Body of pancreas (tissue), 4 donors: ENCODE results near the gene CYP27A1. TPM values are rescaled to one million over a fixed set of nuclear protein-coding genes. Genes with fewer than 3 reads are reported as not detected.
"Not testable (repeated sequence)": the region's sequence is repeated elsewhere in the genome, so short reads cannot be mapped to it uniquely, and the experiment has no call there.

Experiments
- ATAC-seq: fragments of 150-250 bp; one replicate; pipeline ENCODE4 v1.9.1; 2016
- DNase-seq, 4 donors: peaks; one replicate each; pipeline ENCODE4 v3.0.0-alpha.2; 2019
- H3K27ac ChIP-seq, 4 donors: fragments of 200-600 bp; sonication (generic); 1 replicate in 3 of 4; 2 replicates in 1 of 4; pipeline versions ENCODE4 v1.5.1 to v1.6.1; 2016 to 2019; ENCODE audit warnings: mild to moderate bottlenecking in 1 of 4, mixed read lengths in 1 of 4, moderate library complexity in 1 of 4
- H3K27me3 ChIP-seq, 2 donors: fragments of 200-600 bp; sonication (generic); one replicate each; pipeline ENCODE4 v1.6.0; 2016; ENCODE audit warnings: mild to moderate bottlenecking in 1 of 2
- H3K36me3 ChIP-seq, 2 donors: fragments of 200-600 bp; sonication (generic); replicated peaks in 1 of 2; 2 replicates each; pipeline ENCODE4 v1.5.1; 2016; ENCODE audit warnings: low read depth in 2 of 2; ENCODE audit not compliant: insufficient read depth in 1 of 2
- H3K4me1 ChIP-seq: fragments of 200-600 bp; sonication (generic); one replicate; pipeline ENCODE4 v1.6.0; 2016
- H3K4me3 ChIP-seq, 2 donors: fragments of 200-600 bp; sonication (generic); 1 replicate in 1 of 2; 2 replicates in 1 of 2; pipeline ENCODE4 v1.5.1; 2016 to 2019
- H3K9me3 ChIP-seq, 3 donors: fragments of 200-600 bp; sonication (generic); 1 replicate in 2 of 3; 2 replicates in 1 of 3; pipeline ENCODE4 v1.5.1; 2016
- POLR2A ChIP-seq, 3 donors: fragments of 450-650 bp; IDR thresholded peaks; one replicate each; pipeline ENCODE4 v1.6.1; 2016; ENCODE audit warnings: antibody characterized with exemption in 3 of 3, mild to moderate bottlenecking in 2 of 3
- WGBS, 2 donors: methylation state at CpG; one replicate each; pipeline ENCODE4 v1.1.5; 2017; 5-methylcytosine and 5-hydroxymethylcytosine counted together
- intact Hi-C: fragments of 100-400 bp; cut with DNase I; formaldehyde crosslinking; loops from one replicate; pipeline ENCODE4 v1.15.1; 2023
- total RNA-seq, 2 donors: library from RNA; depleted of rRNA; stranded (reverse); fragments of >200 nt; gene quantifications; one replicate each; pipeline ENCODE4 v1.1.0, GENCODE V29; 2016
- TF ChIP-seq, protein P1 (sequence below), 7 experiments: fragments of 450-650 bp in 4 of 7; fragments of 200-600 bp in 3 of 7; sonication (generic) in 3 of 7; IDR thresholded peaks; one replicate each; pipeline ENCODE4 v1.5.1; 2016 to 2019; ENCODE audit warnings: antibody characterized with exemption in 7 of 7

Gene CYP27A1
- total RNA-seq, 2 donors from 2014 or later: 9.3 to 9.9 TPM

DNA sequence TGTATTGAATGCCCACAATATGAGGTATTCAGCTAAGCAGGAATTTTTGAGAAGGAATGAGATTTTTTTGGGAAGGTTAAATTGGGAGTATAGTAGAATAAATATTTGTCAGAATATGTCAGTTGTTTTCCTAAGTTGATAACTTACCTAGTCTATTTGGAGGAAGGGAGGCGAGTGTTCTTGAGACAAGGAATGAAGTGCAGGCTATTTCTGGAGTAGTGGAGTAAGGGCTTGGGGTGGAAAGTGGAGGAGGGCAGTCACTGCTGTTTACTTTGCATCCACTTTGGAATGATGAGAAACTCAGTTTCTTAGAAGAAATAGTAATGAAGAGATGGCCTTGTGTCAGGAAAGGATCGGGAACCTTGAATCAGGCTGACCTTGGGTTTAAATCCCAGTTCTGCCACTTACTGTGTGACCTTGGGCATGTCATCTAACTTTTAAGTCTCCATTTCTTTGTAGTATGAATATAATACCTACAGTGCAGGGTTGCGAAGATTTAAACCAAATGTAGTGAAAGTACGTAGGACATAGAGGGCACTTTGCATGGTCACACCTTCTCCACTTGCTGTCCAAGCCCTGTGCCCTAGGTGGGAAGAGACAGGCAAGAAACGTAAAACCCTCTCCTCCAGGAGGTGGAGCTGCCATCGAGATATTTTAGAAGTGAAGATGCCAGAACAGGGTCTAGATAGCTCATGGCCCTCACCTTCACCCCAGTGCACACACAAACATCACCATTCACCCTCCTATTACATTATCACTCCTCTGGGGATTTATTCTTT, 25.2 kb upstream of the CYP27A1 start:
- Histone ChIP-seq H3K36me3 (peaks cover 0 to 9% of the 10 kb centered on the region in 2 donors), H3K9me3 (no peaks in the 10 kb centered on the region), H3K27ac (no peak overlapping the region), H3K27me3 (no peaks in the 10 kb centered on the region), H3K4me1 (no peaks in the 10 kb centered on the region), H3K4me3 (no peak overlapping the region)
- ATAC-seq (no peak), DNase-seq (no peak)
- 73 to 75% methylated on average over 6 of the region's 6 CpGs for whole genome bisulfite sequencing, 2 donors
- TF ChIP-seq POLR2A (IDR thresholded peaks at IDR 0.05): no peak
- TF ChIP-seq, protein P1, sequence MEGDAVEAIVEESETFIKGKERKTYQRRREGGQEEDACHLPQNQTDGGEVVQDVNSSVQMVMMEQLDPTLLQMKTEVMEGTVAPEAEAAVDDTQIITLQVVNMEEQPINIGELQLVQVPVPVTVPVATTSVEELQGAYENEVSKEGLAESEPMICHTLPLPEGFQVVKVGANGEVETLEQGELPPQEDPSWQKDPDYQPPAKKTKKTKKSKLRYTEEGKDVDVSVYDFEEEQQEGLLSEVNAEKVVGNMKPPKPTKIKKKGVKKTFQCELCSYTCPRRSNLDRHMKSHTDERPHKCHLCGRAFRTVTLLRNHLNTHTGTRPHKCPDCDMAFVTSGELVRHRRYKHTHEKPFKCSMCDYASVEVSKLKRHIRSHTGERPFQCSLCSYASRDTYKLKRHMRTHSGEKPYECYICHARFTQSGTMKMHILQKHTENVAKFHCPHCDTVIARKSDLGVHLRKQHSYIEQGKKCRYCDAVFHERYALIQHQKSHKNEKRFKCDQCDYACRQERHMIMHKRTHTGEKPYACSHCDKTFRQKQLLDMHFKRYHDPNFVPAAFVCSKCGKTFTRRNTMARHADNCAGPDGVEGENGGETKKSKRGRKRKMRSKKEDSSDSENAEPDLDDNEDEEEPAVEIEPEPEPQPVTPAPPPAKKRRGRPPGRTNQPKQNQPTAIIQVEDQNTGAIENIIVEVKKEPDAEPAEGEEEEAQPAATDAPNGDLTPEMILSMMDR (IDR thresholded peaks at IDR 0.05): no peak
- intact Hi-C loops: no loop called here

DNA sequence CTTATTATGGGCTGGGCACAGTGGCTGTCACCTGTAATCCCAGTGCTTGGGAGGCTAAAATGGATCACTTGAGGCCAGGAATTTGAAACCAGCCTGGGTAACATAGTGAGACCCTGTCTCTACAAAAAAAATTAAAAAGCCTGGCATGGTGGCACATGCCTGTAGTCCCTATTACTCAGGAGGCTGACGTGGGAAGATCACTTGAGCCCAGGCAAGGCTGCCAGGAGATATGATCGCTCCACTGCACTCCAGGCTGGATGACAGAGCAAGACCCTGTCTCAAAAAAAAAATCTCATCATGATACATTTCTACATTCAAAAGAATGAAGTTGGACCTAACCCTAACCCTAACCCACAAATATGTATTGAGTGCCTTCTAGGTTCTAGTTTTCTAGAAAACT, 20.2 kb upstream of the CYP27A1 start:
- no peak overlapping the region for H3K27ac ChIP-seq
- no peaks in the 10 kb centered on the region for H3K4me1 ChIP-seq
- intact Hi-C loops: no loop called here
- H3K4me3 ChIP-seq: no peak overlapping the region
- DNase-seq: no peak
- ATAC-seq: no peak
- no peaks in the 10 kb centered on the region for H3K9me3 ChIP-seq
- no peaks in the 10 kb centered on the region for H3K27me3 ChIP-seq
- no peaks in the 10 kb centered on the region for H3K36me3 ChIP-seq
- 83 to 90% methylated on average over 2 of the region's 2 CpGs for WGBS, 2 donors
- TF ChIP-seq, protein P1 (IDR thresholded peaks at IDR 0.05): no peak
- TF ChIP-seq POLR2A (IDR thresholded peaks at IDR 0.05): no peak

DNA sequence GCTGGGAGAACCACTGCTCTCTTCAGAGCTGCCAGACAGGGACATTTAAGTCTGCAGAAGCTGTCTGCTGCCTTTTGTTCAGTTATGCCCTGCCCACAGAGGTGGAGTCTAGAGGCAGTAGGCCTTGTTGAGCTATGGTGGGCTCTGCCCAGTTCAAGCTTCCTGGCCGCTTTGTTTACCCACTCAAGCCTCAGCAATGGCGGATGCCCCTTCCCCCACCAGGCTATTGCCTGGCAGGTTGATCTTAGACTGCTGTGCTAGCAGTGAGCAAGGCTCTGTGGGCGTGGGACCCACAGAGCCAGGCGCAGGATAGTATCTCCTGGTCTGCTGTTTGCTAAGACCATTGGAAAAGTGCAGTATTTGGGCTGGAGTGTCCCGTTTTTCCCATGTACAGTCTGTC, 9.2 kb upstream of the CYP27A1 start:
- ATAC-seq, H3K9me3 ChIP-seq: not testable (repeated sequence)
- WGBS, 2 donors: 86% methylated on average over 5 of the region's 5 CpGs; no CpG with 5 or more reads in 1 of the 2 donors

DNA sequence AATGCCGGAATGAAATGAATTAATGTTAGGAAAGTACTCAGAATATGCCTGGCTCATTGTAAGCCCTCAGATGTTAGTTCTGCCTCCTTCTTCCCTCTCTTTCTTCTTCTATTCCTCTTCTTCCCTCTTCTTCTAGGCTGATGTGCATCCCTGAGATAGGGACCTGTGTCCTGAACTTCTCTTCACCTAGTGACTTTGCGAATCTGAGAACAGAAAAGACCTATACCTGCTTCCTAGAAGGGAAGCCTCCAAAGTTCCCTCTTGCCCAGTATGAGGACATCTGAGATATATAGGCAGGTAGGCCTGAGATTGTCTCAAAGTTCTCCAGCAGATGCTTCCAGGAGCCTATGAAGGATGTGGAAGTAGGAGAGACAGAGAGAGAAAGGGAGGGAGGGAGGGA, 8.1 kb upstream of the CYP27A1 start:
- DNase-seq: no peak
- Histone ChIP-seq H3K9me3 (no peaks in the 10 kb centered on the region), H3K4me3 (no peak overlapping the region), H3K27me3 (no peaks in the 10 kb centered on the region), H3K4me1 (no peaks in the 10 kb centered on the region), H3K27ac (no peak overlapping the region), H3K36me3 (no peaks in the 10 kb centered on the region)
- 88 to 95% methylated on average over 2 of the region's 2 CpGs for WGBS, 2 donors
- ATAC-seq: no peak
- no peak for TF ChIP-seq POLR2A (IDR thresholded peaks at IDR 0.05)
- TF ChIP-seq, protein P1 (IDR thresholded peaks at IDR 0.05): no peak
- intact Hi-C loops: no loop called here

More for the DNA sequence above, 9.2 kb upstream of the CYP27A1 start:
- H3K4me1 ChIP-seq, H3K36me3 ChIP-seq, DNase-seq, intact Hi-C loops, H3K27me3 ChIP-seq, H3K4me3 ChIP-seq, H3K27ac ChIP-seq: not testable (repeated sequence)

DNA sequence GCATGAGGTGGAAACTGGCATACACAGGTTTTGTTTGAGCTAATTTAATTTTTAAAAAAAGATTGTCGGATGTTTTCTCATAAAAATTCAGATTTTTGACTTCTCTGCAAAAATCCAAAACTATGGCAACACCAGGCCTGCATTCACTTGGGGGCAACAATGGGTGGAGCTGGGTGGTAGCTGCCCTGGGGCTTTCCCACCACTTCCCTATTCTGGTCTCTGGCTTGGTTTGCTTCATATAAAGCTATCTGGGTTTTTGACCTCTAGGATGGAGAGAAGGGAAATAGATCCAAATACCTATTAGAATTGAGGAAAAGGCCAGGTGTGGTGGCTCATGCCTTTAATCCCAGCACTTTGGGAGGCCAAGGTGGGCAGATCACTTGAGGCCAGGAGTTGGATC, 5.5 kb upstream of the CYP27A1 start:
- no peak for TF ChIP-seq POLR2A (IDR thresholded peaks at IDR 0.05)
- TF ChIP-seq, protein P1 (IDR thresholded peaks at IDR 0.05): no peak
- Histone ChIP-seq H3K9me3 (no peaks in the 10 kb centered on the region), H3K4me3 (no peak overlapping the region), H3K27me3 (no peaks in the 10 kb centered on the region), H3K4me1 (peaks cover 9% of the 10 kb centered on the region), H3K27ac (no peak overlapping the region), H3K36me3 (no peaks in the 10 kb centered on the region)
- no peak for ATAC-seq
- no peak for DNase-seq
- intact Hi-C loops: no loop called here
- WGBS, 2 donors: 94 to 95% methylated on average over 1 of the region's 1 CpG
